SK-N-MC (cell line): ENCODE measurements around the gene SHBG.
A peak's percentile ranks its signal among the peaks of the same experiment; 100 is the strongest.

Source experiments
- DNase-seq: peaks from one replicate; pipeline ENCODE4 v3.0.0-alpha.2; 2011; ENCODE audit warnings: low read depth, low spot score
- H3K27ac ChIP-seq: fragments of 200-600 bp; sonication (generic); 2 replicates; pipeline ENCODE4 v1.5.1; 2016; ENCODE audit warnings: mixed run types
- H3K36me3 ChIP-seq: fragments of 200-600 bp; sonication (generic); 2 replicates; pipeline ENCODE4 v1.6.1; 2017; ENCODE audit warnings: antibody characterized with exemption, low read length, mixed read lengths; ENCODE audit not compliant: insufficient read depth
- H3K4me3 ChIP-seq: fragments of 200-600 bp; sonication (generic); 2 replicates; pipeline ENCODE4 v1.5.1; 2016
- H3K9ac ChIP-seq: fragments of 200-600 bp; sonication (generic); 2 replicates; pipeline ENCODE4 v1.8.0; 2017; ENCODE audit warnings: mixed run types, mixed read lengths; ENCODE audit not compliant: insufficient read length
- H3K9me3 ChIP-seq: fragments of 200-600 bp; sonication (generic); 2 replicates; pipeline ENCODE4 v1.6.1; 2017; ENCODE audit warnings: low read depth, mild to moderate bottlenecking, antibody characterized with exemption, low read length, moderate library complexity, mixed read lengths
- EZH2 ChIP-seq: fragments of 200-600 bp; sonication (generic); IDR thresholded peaks from one replicate; pipeline ENCODE4 v1.6.1; 2017; ENCODE audit warnings: antibody characterized with exemption
- FOXP2 ChIP-seq: optimal IDR thresholded peaks from 2 replicates; pipeline ENCODE3; 2011; ENCODE audit warnings: mild to moderate bottlenecking, moderate library complexity; ENCODE audit not compliant: insufficient read depth; ENCODE audit errors: extremely low read length, control extremely low read depth
- POLR2AphosphoS5 ChIP-seq: IDR thresholded peaks from 2 replicates; pipeline ENCODE4 v1.6.1; 2012; ENCODE audit warnings: mild to moderate bottlenecking, low read depth, low read length, borderline replicate concordance

Gene SHBG

DNA sequence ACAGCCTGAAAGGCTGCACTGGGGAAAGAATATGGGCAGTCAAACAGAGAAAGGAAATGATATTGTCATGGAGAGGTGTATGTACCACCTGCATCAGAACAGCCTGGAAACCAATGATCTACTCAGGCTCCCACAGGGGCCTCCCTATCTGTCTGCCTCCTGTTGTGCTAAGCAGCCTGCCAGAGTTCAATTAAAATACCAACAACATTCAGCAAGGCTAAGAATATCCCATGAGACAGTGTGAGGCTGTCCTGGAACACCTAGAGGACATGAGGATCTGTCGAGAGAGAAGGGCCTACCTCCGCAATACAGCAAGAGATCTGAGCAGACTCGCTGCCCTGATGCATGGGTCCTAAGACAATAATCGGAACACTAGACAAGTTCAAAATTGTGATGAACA is 23.7 kb upstream of the SHBG start:
- DNase-seq: no peak
- no peak for TF ChIP-seq EZH2
- TF ChIP-seq FOXP2: no peak
- TF ChIP-seq POLR2AphosphoS5: no peak
- no peak overlapping the region for H3K9ac ChIP-seq
- no peak overlapping the region for H3K27ac ChIP-seq
- H3K4me3 ChIP-seq: no peak overlapping the region
- H3K9me3 ChIP-seq: no peaks in the 10 kb centered on the region
- H3K36me3 ChIP-seq: peaks cover 58% of the 10 kb centered on the region

DNA sequence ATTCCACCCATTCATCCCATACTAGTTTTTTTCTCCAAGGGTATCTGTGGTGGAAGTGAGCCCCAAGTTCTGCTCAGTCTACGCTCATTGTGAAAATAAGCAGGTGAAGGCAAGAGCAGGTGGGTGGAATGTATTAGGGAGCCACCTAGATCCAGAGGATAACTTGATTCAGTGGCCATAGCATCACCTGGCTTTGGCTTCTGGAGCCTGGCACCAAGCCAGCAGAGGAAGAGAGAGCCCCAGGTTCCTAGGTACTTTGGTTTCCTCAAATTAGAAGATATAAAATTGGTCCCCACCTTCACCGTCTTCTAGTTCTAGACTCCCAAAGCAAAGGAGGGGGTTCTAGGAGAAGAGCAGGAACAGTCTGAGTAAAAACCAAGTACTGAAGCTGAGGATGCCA is 19.3 kb upstream of the SHBG start:
- TF ChIP-seq FOXP2 (no peak), POLR2AphosphoS5 (no peak), EZH2 (no peak)
- H3K36me3 ChIP-seq: peaks cover 36% of the 10 kb centered on the region
- H3K4me3 ChIP-seq: no peak overlapping the region
- no peak for DNase-seq
- no peak overlapping the region for H3K27ac ChIP-seq
- H3K9me3 ChIP-seq: no peaks in the 10 kb centered on the region
- H3K9ac ChIP-seq: no peak overlapping the region

DNA sequence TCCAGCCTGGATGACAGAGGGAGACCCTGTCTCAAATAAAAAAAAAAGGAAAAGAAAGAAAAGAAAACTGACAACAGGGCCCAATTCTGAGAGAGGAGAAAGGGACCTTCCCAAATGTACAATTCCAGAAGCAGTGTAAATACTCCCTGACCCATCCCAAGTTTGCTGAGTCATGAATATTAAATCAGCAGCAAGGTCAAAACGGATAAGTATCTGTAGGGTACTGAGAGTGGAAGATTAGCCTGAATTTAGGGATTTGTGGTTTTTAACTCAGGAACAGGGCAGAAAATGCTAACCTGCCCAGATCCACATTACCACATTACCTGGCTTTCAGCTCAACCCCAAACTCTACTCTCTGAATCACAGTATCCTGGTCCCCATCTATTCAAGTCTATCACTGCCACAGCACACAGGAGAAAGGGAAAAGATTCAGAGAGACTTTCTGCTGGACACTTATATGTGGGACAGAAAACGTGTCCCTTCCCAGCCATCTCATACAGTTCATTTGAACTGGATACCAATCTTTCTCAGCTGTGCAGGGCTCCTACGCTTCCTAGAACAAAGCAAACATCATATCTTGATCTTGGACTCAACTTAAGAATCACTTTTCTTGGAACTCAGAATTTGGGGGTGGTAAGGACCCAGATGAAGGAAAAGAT is 18.2 kb upstream of the SHBG start:
- no peak for TF ChIP-seq POLR2AphosphoS5
- TF ChIP-seq FOXP2: no peak
- Histone ChIP-seq H3K4me3 (peak overlapping the region; percentile 64), H3K36me3 (peaks cover 25% of the 10 kb centered on the region), H3K27ac (peak overlapping the region; percentile 31; the same call in 1 of the 2 replicates), H3K9ac (peak overlapping the region; percentile 57), H3K9me3 (no peaks in the 10 kb centered on the region)
- no peak for DNase-seq

DNA sequence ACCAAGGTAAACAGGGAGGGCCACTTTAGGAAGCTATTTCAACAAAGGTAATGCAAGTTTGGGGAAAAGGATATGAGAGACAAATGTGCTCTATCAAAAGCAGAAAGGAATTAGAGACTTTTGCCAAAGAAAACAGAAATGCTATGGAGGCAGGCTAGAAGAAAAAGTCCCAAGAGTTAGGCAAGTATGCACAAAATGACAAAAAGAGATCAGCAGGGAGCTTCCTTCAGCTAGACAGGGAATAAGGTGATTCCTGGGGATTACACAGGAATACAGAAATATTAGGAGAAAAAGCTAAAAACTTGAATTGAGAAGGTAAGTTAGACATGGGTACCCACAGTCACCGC is 17.7 kb upstream of the SHBG start:
- peak overlapping the region; percentile 10; the same call in 1 of the 2 replicates for H3K27ac ChIP-seq
- H3K9ac ChIP-seq: peak overlapping the region; percentile 57
- H3K4me3 ChIP-seq: peak overlapping the region; percentile 64
- DNase-seq: no peak
- H3K9me3 ChIP-seq: no peaks in the 10 kb centered on the region
- TF ChIP-seq EZH2: no peak
- no peak for TF ChIP-seq POLR2AphosphoS5
- no peak for TF ChIP-seq FOXP2
- H3K36me3 ChIP-seq: peaks cover 24% of the 10 kb centered on the region

DNA sequence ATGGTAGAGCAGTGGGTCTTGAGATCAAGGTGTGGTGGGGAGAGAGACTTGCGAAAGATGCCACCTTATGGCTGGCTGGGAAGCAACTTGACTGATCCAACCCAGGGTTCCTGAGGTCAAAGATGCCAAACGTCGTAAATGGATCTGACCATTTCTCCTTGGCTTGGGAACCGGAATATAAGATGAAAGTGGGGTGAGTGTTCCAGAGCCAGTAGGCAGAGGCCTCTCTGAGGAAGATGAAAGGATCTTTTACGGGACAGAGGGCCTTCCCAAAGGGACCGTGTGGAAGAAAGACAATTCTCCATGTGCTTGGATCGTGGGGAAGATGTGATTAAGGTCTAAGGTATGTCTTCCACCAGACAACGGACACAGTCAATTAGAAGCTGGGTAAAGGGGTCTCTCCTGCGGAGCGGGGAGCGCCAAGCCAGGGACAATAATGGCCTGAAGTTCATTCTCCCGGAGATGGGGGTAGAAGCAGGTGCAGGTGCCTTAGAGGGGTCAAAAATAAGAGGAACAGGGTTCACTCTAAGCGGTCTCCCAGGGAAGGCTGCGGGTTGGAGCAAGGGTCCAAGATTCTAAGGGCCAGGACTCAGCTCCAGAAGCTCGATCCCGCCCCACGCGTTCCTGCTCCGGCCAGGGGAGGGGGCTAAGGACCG is 16.0 kb upstream of the SHBG start:
- peak overlapping the region; percentile 94 for H3K9ac ChIP-seq
- peak overlapping the region; percentile 97 for H3K4me3 ChIP-seq
- DNase-seq: no peak
- H3K27ac ChIP-seq: peak overlapping the region; percentile 57
- peaks cover 24% of the 10 kb centered on the region for H3K36me3 ChIP-seq
- TF ChIP-seq EZH2: no peak
- no peak for TF ChIP-seq POLR2AphosphoS5
- no peak for TF ChIP-seq FOXP2
- H3K9me3 ChIP-seq: no peaks in the 10 kb centered on the region

DNA sequence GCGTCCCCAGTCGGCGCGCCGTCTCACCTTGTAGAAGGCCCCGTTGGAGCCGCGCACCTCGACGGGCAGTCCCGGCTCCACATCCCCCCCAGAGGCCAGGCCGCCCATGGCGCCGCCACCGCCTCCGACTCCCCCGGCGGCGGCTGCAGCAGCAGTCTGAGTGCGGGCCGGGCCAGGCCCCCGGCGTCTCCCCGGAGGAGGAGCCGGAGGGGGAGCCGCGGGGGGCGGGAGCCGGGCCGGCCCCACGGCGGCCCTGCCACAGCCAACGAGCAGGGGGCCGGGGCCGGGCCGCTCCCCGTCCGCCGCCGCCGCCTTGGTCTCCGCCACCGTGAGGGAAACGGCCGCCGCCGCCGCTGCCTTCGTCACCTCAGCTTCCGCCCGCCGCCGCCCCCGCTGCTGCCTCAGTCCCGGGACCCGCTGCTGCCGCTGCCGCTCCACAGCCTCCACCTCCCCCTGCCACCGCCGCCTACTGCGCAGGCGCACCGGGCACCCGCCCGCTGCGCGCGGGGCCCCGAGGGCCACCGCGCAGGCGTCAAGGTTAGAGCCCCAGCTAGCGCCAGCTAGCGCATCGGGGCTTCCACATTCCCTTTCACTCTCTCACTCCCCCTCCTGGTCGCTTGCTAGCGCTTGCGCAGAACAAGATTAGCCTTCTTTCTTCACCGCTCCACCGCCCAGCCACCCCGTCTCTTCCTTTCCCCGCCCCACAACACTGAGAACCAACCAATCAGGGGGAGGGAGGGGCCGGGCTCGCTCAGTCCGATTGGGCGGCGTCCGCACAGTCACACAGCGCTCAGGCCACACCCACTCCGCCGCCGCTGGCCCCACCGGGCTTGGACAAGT is 15.3 kb upstream of the SHBG start, which contains the start of gene FXR2:
FXR2 (minus strand) TSS at position 473 of the 840 bp plus-strand sequence; CDS start at position 108, 365 bp downstream.
- peaks cover 24% of the 10 kb centered on the region for H3K36me3 ChIP-seq
- DNase-seq: peak; percentile 96
- H3K9me3 ChIP-seq: no peaks in the 10 kb centered on the region
- TF ChIP-seq EZH2 (no peak), FOXP2 (no peak), POLR2AphosphoS5 (no peak)
- H3K4me3 ChIP-seq: peak within 1 kb of the TSS; percentile 97
- H3K27ac ChIP-seq: peak within 1 kb of the TSS; percentile 91
- H3K9ac ChIP-seq: peak within 1 kb of the TSS; percentile 94

DNA sequence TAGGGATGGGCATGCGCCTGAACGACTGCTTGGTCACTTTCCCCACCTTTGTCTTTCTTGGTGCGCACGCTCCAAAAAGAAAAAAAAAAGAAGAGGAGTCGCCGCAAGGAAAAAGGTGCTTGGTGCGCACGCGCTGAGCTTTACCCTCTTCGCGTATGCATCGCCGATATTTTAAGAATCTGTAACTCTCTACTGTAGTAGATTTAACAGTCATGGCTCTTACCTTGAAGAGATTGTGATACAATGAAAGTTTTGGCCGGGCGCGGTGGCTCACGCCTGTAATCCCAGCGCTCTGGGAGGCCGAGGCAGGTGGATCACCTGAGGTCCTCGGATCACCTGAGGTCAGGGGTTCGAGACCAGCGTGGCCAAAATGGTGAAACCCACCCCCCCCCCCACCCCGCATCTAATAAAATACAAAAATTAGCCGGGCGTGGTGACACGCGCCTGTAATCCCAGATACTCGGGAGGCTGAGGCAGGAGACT is 14.6 kb upstream of the SHBG start:
- TF ChIP-seq POLR2AphosphoS5 (peak; percentile 48; the same call in 1 of the 2 replicates), EZH2 (no peak)
- peak overlapping the region; percentile 65 for H3K9ac ChIP-seq
- DNase-seq: no peak
- H3K4me3 ChIP-seq: peak overlapping the region; percentile 79
- peak overlapping the region; percentile 91 for H3K27ac ChIP-seq
- H3K9me3 ChIP-seq: no peaks in the 10 kb centered on the region
- H3K36me3 ChIP-seq: peaks cover 20% of the 10 kb centered on the region

DNA sequence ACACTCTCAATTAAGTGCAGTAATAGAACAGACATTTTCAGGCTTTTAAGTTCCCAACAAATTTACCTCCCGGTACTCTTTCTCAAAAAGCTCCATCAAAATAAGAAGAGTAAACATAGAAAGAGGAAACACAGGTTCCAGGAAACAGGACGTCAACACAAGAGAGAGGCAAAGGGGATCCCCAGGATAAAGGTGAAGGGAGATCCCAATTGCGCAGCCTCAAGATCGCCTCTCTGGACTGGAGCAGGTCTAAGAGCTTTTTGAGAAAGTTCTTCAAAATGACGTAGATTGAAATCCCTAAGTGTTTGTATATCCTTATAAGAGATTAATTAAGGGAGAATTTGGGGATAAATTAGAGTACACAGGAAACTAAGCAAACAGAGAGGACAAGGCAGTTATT is 11.3 kb upstream of the SHBG start:
- H3K4me3 ChIP-seq: no peak overlapping the region
- TF ChIP-seq FOXP2 (no peak), POLR2AphosphoS5 (no peak), EZH2 (no peak)
- no peak for DNase-seq

More for the DNA sequence above, 11.3 kb upstream of the SHBG start:
- no peak overlapping the region for H3K27ac ChIP-seq
- H3K36me3 ChIP-seq: no peaks in the 10 kb centered on the region
- H3K9me3 ChIP-seq: no peaks in the 10 kb centered on the region
- no peak overlapping the region for H3K9ac ChIP-seq
